DMS 273 (cell line): Measurements from ENCODE around the gene NPC1L1.
A peak's percentile ranks its signal among the peaks of the same experiment; 100 is the strongest.

Experiments used
- DNase-seq: peaks from one replicate; lab custom pipeline; 2025; ENCODE audit not compliant: unreplicated experiment; lab: John Stamatoyannopoulos, UW

The NPC1L1 gene, protein sequence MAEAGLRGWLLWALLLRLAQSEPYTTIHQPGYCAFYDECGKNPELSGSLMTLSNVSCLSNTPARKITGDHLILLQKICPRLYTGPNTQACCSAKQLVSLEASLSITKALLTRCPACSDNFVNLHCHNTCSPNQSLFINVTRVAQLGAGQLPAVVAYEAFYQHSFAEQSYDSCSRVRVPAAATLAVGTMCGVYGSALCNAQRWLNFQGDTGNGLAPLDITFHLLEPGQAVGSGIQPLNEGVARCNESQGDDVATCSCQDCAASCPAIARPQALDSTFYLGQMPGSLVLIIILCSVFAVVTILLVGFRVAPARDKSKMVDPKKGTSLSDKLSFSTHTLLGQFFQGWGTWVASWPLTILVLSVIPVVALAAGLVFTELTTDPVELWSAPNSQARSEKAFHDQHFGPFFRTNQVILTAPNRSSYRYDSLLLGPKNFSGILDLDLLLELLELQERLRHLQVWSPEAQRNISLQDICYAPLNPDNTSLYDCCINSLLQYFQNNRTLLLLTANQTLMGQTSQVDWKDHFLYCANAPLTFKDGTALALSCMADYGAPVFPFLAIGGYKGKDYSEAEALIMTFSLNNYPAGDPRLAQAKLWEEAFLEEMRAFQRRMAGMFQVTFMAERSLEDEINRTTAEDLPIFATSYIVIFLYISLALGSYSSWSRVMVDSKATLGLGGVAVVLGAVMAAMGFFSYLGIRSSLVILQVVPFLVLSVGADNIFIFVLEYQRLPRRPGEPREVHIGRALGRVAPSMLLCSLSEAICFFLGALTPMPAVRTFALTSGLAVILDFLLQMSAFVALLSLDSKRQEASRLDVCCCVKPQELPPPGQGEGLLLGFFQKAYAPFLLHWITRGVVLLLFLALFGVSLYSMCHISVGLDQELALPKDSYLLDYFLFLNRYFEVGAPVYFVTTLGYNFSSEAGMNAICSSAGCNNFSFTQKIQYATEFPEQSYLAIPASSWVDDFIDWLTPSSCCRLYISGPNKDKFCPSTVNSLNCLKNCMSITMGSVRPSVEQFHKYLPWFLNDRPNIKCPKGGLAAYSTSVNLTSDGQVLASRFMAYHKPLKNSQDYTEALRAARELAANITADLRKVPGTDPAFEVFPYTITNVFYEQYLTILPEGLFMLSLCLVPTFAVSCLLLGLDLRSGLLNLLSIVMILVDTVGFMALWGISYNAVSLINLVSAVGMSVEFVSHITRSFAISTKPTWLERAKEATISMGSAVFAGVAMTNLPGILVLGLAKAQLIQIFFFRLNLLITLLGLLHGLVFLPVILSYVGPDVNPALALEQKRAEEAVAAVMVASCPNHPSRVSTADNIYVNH (N-terminal part only)

DNA sequence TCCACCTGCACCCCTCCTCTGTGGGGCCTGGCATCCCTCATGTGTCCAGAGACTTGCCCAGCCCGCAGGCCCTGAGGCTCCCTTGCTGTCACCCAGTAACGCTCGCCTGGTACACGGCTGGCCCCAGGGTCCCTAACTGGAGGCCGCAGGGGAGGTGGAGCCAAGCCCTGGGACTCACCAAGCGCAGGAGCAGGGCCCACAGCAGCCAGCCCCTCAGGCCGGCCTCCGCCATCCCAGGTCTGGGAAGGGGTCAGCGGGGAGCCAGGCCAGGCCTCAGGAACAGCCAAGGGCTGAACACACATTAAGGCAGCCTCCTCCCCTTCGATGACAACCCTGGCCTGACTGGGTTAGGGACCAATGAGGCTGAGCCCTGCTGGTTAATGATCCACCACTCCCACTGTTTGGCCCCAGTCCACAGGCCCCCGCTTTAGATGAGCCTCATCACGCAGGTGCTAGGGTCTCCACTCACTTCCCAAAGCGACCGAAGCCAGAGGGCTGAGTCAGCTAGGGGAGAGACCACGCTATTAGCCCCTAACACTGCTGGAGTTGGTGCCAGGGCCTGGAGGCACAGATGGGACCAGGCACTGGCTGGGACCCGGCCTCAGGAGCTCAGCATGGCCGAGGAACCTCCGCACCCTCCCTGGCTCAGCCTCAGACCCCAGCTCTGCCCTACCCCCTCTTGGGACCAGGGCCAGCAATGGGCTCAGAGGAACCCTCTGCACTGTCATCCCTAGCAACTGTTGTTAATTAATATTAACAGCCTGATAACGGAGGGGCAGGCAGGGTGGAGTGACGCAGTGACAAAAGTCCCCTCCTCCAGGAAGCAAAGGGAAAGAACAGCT, at the start of gene NPC1L1:
Gene NPC1L1 (minus strand): TSS at position 303 of the 842 bp plus-strand sequence. CDS start 71 bp downstream, at position 232.
- no peak for DNase-seq

DNA sequence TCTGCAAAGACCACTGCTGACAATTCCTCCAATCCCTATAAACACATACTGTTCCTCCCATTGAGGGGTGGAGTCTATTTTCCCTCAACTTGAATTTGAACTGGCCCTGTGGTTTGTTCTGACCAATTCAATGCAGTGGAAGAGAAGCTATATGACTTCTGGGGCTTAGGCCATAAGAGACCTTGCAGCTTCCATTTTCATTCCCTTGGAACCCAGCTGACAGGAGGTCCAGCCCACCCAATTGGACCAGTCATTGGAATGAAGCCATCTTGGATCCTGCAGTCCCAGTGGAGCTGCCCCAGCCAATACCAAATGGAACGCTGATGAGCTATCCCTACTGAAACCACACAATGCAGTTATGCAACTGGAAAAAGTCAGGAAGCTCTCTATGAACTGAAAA, 49.8 kb upstream of the NPC1L1 start:
- DNase-seq: no peak

DNA sequence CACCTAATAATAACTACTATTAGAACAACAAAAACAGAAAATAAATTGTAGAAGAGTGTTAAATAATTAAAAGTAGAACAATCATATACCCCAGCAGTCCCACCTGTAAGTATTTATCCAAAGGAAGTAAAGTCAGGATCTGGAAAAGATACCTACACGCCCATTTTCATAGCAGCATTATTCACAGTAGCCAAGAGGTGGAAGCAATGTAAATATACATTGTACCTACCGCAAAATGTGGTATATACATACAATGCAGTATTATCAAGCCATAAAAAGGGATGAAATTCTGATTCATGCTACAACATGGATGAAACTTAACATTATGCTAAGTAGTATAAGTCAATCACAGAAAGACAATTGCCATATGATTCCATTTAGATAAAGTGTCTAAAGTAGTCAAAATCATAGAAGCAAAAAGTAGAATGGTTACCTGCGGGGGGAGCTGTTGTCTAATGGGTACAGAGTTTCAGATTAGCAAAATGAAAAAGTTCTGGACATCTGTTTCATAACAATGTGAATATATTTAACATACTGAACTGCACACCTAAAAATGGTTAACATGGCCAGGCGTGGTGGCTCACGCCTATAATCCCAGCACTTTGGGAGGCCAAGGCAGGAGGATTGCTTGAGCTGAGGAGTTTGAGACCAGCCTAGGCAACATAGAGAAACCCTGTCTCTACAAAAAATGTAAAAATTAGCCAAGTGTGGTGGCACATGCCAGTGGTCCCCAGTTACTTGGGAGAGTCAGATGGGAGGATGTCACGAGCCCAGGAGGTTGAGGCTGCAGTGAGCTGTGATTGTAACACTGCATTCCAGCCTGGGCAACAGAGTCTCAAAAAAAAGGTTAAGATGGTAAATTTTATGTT, 46.9 kb upstream of the NPC1L1 start:
- DNase-seq: peak; percentile 85

DNA sequence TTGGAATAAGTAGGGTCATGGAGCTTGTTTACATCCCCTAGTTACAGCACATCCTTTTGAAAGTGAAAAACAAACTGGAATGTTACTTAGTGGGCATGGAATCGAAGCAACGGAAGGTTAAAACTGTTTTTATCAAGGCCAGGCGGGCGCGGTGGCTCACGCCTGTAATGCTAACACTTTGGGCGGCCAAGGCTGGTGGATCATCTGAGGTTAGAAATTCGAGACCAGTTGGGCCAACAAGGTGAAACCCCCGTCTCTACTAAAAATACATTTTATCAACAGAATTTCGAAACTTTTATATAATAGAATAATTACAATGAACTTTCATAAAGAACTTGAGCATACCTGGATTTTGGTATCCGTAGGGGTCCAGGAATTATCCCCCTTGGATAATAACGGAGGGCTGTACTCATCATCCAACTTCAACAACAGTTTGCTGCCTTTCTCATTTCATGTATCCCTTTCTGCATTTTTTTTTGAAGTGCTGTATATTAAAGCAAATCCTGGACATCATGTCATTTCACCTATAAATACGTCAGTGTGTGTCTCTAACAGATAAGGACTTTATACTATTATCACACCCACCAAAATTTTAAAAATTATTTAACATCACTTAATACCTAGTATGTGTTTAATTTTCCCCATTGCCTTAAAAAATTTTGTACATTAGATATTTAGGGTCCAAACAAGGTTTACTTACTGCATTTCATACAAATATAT, 42.2 kb upstream of the NPC1L1 start:
- DNase-seq: no peak

DNA sequence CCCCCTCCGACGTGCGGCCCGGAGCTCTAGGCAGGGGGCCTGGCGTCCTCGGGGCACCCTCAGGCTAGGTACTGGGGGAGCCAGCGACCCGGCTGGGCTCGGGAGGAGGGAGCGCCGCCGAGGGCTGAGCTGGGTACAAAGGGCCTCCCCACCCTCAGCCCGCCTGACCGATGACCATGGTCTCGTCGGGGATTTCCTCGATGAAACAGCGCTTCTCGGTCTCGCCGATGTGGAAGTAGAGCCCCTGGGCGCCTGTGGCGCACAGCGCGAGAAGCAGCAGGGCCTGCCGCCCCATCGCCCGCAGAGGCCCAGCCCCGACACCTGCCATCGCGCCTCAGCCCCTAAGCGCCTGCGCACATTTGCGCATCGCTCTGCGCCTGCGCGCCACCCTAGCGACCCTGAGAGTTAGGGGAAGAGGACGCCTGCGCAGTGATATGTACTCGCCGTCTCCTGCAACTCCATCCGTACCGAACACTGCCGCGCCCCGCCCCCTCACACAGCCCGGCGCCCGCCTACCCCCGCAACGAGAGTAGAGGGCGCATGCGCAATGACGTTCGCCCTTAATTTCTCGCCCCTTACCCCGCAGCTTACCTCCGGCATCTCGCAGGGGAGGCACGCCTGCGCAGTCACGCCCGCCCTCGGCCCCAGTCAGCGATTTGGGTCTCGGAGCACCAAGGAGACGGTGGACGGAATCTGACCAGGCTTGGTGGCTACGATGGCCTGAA, 40.9 kb upstream of the NPC1L1 start, which contains the start of gene TMED4:
Gene TMED4 (minus strand): TSS at position 353 of the 725 bp plus-strand sequence. CDS start 25 bp downstream, at position 328.
- DNase-seq: peak; percentile 100

DNA sequence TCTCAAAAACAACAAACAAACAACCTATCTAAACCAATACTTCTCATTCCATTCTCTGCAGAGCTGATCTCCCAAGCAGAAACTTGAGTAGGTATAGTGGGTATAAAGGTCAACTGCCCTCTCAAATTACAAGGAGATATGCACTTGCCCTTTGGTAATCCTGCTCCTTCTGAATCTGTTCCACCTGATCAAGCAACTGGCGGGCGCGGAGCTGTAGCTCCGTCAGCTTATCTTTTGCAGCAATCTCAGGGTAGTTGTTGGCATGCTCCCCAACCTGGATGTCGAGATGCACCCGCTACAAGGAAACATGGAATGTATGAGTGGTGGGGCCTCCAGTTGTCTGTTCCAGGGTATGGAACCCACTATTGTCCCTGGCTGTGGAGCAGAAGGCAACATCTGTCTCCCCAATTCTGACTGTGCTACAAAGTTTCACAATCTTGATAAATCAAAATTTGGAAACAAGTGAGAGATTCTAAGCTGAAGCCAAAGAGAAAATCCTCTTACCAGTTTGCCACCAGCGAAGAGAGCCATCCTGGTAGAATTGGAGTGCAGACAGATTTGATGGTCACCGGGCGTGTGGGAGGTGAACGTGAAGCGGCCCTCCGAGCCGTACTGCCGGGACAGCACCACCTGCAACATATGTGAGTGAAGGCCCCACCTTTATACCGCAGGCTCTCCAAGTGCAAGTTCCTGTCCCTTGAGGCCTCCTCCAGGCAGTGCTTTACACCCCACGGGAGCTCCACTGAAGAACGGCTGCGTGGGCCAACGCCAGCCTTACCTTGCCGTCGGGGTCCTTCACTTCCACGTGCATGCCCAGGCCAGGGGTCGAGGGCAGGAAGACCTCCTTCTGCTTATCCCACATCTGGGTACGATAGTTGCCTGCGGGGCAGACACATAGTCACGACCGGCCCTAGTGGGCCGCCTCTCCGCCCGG, 40.1 kb upstream of the NPC1L1 start:
- peak; percentile 70 for DNase-seq

DNA sequence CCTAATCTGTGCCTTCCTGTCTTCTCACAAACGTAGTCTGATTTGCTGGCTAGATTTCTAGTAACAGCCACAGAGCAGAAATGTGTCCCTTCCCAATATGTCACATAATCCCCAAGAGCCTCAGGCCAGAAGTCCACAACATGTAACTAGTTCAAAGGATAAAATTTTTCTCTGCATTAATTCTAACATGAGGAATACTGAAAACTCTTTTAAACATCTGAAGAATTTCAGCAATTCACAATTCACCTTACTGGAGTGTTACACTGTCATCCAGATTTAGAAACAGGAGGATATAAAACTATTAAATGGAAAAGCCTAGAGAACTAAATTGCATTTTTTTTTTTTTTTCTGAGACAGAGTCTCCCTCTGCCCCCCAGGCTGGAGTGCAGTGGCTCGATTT, 35.1 kb upstream of the NPC1L1 start:
- DNase-seq: no peak

DNA sequence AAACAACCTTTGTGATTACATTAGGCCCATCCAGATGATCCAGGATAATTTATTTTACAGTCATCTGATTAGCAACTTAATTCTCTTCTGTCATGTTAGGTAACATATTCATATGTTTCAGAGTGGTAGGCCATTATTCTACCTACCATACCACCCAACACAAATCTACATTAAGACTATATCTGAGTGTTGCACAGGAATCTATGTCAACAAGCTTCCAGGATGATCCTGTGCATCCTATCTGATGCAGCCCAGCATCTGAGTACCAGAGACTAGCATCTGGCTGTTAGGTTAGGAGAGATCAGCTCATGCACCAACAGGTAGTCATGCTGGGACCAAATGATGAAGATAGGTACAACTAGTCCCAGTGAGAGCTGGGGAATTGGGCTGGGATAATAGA, 33.9 kb upstream of the NPC1L1 start:
- DNase-seq: no peak

DNA sequence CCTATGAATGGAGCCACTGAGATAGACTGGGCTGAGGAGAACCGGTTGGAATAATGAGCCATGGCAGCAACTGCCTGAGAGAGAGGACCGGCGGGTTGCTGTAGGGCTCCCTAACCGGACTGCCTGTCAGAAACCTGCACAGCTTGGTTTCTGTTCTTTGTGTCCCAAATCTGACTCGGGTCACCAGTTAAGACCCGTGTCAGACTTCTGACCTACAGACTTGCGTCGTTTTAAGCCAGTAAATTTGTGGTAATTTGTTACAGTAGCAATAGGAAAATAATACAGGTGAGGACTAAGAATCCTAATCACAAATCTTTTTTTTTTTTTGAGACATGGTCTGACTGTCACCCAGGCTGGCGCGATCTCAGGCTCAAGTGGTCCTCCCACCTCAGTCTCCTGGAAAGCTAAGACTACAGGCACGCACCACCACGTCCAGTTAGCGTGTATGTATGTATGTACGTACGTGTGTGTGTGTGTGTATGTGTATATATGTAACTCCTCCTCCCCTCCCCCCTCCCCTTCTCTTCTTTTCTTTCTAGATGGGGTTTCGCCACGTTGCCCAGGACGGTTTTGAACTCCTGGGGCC, 33.2 kb upstream of the NPC1L1 start:
- no peak for DNase-seq

DNA sequence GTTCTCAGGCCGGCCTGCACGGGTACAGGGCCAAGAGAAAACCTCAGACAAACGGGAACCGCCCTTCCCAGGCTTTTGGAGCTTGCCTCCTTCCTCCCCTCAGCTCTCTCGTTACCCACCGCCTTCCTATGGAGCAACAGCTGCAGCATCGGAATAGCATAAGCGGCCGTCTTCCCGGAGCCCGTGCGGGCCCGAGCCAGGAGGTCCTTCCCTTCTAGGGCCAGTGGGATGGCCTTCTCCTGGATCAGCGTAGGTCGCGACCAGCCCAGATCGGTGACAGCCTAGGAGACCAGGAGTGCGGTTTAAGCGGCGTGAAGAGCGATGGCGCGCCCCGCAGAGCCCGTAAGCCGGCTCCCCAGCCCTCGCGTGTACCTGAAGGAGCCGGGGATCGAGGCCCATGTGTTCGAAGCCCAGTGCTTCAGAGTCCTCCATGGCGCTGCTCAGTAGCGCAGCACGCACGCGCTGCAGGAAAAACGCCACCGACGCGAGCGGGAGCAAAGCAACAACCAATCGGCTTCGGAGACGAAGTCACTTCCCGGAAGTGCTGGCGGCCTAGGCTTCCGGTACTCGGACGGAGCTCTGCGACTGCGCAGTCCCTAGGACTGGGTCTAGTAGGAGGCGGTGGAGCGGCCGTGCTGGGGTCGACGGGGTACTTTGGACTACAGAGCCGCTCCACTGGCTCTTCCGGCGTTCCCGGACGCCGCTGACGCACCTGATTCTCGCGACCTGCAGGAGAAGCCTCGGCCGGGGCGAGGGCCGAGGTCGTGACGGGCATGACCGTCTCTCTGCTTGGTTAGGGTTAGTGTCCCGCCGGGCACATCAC, 32.5 kb upstream of the NPC1L1 start, which contains the start of gene DDX56:
Gene DDX56 (minus strand): TSS at position 445 of the 823 bp plus-strand sequence. CDS start 13 bp downstream, at position 432.
- peak; percentile 99 for DNase-seq

DNA sequence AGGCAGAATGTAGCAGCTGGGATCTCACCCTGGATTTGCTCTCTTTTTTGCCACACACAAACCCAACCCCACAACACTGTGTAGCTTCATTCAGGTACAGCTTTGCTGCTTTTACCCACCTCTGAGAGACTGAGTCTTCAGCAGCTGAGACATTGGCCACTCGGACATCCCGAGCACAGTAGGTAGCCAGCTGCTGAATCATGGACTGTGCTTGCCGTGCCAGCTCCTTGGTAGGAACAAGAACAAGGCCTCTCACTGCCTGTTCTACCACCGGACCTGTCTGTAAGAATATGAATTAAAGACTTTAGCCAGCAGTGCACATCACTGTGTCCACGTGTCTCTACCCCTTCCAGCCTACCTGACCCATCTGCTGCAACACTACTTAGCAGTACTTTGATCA, 31.6 kb upstream of the NPC1L1 start:
- DNase-seq: no peak

DNA sequence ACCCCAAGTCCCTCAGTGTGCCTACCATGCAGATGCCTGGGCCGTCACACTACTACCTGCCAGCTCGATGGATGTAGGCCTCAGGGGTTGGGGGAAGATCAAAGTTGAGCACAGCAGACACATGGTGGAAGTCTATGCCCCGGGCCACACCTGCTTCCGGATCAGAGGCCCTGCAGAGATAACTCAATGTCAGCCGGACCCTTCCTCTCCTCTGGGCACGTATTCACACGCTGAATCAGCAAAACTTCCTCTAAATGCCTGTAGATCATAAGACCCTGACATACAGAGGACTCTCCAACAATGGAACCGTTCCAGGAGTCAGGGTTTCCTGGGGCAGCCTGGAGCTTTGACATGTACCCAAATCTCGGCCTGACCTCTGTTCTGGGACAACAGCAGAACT, 28.8 kb upstream of the NPC1L1 start:
- no peak for DNase-seq

DNA sequence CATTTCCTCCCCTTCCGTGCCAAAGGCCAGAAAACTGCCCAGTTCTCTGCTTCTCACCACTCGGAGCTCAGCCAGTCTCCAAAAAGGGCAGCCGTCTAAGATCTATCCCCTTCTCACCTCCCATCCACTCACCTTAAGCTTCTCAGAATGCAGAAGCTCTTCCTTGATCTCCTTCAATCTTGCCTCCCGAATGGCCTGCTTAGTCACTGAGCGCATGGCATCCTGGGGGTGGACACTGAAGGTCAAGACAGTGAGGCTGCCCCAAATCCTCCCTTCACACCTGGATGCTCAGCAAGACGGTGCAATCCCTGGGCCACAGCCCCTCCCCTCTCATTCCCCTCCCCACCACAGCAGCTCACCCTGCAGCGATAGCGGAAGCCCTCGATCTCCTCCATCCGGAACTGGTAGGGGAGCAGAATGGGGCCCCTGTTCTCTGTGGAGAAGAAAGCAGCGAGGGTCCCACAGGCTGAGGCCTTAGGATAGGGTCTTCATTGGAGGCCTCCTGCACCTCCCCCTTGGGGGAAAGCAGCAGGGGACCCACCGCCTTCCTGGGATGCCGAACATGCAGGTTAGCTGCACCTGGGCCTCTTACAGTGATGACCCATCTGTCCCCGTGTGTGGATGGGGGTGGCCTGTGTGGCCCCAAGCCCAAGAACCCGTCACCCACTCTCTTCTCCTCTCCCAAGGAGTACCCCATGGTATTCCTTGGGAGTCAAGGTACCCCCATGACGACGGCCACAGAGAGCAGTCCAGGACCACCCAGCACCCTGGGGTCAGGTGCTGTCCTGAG, 27.8 kb upstream of the NPC1L1 start:
- DNase-seq: no peak

DNA sequence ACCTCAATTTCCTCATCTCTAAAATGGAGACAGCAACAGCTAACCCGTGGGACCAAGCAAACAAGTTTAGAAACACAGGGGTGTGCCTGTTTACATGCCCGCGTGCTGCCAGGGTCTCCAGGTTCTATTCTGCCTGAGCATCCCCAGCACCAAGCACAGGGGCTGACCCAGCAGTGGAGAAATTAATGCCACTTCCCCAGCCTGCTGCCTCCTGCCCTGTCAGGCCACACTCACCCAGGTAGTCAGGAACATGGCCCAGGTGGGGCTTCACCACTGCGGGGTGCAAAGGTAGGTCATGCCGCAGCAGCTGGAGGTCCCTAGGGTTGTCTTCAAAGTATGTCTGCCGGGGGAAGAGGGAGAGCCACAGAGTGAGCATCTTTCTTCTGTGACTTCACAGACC, 26.8 kb upstream of the NPC1L1 start:
- DNase-seq: no peak

DNA sequence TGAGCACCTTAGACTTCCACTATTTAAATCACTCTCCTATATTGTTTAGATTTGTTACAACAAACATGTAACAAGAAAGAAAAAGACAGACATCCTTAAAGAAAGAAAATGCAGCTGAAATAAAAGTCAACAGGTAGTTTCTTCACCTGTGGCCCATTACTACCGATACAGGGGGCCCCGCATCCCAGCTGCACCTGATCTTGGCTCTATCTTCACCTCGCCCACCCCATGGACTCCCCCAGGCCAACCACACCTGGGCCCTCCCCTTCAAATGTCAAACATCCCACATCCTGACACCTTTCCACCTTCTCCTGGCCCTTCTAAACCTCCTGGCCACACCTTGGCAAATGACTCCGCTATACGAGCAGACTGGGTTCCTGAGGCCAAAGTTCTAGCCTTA, 25.6 kb upstream of the NPC1L1 start:
- DNase-seq: no peak
